Caco-2 (cell line): ENCODE results near the gene C1orf105. TPM values are rescaled to one million over a fixed set of nuclear protein-coding genes. Genes with fewer than 3 reads are reported as not detected.
A peak's percentile ranks its signal among the peaks of the same experiment; 100 is the strongest.

Experiments used
- BruUV-seq: library from RNA; stranded (reverse); fragments of 400-500 nt; replicated peaks from 2 replicates; lab custom pipeline; 2021; lab: Mats Ljungman, UMichigan
- CTCF ChIA-PET: fragments of 300-600 bp; sonication (Branson Sonifier 250); formaldehyde crosslinking; loops from one replicate; lab custom pipeline; 2022; ENCODE audit warnings: antibody characterized with exemption; lab: Charles Lee
- POLR2A ChIA-PET: fragments of 300-600 bp; sonication (Branson Sonifier 250); formaldehyde crosslinking; loops from one replicate; lab custom pipeline; 2022; ENCODE audit warnings: antibody characterized with exemption; lab: Charles Lee
- DNase-seq, 2 experiments: peaks; one replicate each; pipeline versions ENCODE4 v3.0.0 to v3.0.0-alpha.2; 2020 to 2022
- H3K27me3 ChIP-seq: replicated peaks from 2 replicates; pipeline ENCODE4 v1.6.0; 2011; ENCODE audit warnings: low read length; ENCODE audit not compliant: control insufficient read depth, insufficient read depth
- H3K36me3 ChIP-seq: 2 replicates; pipeline ENCODE4 v1.5.1; 2011; ENCODE audit warnings: low read length; ENCODE audit not compliant: control insufficient read depth, insufficient read depth
- H3K4me1 ChIP-seq: fragments of 250-450 bp; sonication (Bioruptor Pico); 2 replicates; pipeline ENCODE4 v1.5.1; 2020; ENCODE audit warnings: mild to moderate bottlenecking
- H3K4me3 ChIP-seq: 2 replicates; pipeline ENCODE4 v1.5.1; 2011; ENCODE audit warnings: low read depth, mild to moderate bottlenecking, control low read depth, low read length
- H3K9me3 ChIP-seq: fragments of 250-450 bp; sonication (Bioruptor Pico); 2 replicates; pipeline ENCODE4 v1.5.1; 2020; ENCODE audit warnings: mild to moderate bottlenecking, moderate library complexity
- H3K27ac Mint-ChIP-seq: one replicate; pipeline ENCODE4 v1.8.0; 2022; ENCODE audit warnings: mixed read lengths; ENCODE audit not compliant: unreplicated experiment
- H3K27me3 Mint-ChIP-seq: one replicate; pipeline ENCODE4 v1.8.0; 2022; ENCODE audit warnings: mixed read lengths; ENCODE audit not compliant: insufficient read depth, unreplicated experiment
- H3K36me3 Mint-ChIP-seq: one replicate; pipeline ENCODE4 v1.8.0; 2022; ENCODE audit warnings: mild to moderate bottlenecking, mixed read lengths; ENCODE audit not compliant: insufficient read depth, unreplicated experiment
- H3K4me1 Mint-ChIP-seq: one replicate; pipeline ENCODE4 v1.8.0; 2022; ENCODE audit warnings: low read depth, mixed read lengths; ENCODE audit not compliant: unreplicated experiment
- H3K4me3 Mint-ChIP-seq: one replicate; pipeline ENCODE4 v1.8.0; 2022; ENCODE audit warnings: mild to moderate bottlenecking, moderate library complexity, mixed read lengths; ENCODE audit not compliant: unreplicated experiment
- H3K9me3 Mint-ChIP-seq: one replicate; pipeline ENCODE4 v1.8.0; 2022; ENCODE audit warnings: mixed read lengths; ENCODE audit not compliant: unreplicated experiment
- CTCF ChIP-seq, 2 experiments: fragments of 200-600 bp in 1 of 2; IDR thresholded peaks; 1 replicate in 1 of 2; 2 replicates in 1 of 2; pipeline versions ENCODE4 v1.5.1 to v1.8.0; 2011 to 2022; ENCODE audit warnings: antibody characterized with exemption in 1 of 2, control low read depth in 1 of 2, inconsistent platforms in 1 of 2, low read depth in 1 of 2, low read length in 1 of 2, mild to moderate bottlenecking in 1 of 2, moderate library complexity in 1 of 2; ENCODE audit not compliant: insufficient read depth in 1 of 2, severe bottlenecking in 1 of 2, unreplicated experiment in 1 of 2
- intact Hi-C: fragments of 100-400 bp; cut with micrococcal nuclease; formaldehyde crosslinking; loops from one replicate; pipeline ENCODE4 v1.10.0; 2022; ENCODE audit not compliant: unreplicated experiment
- total RNA-seq: library from RNA; stranded (reverse); gene quantifications from 2 replicates; pipeline ENCODE4 v1.2.3, GENCODE V29; 2022

C1orf105 gene
- total RNA-seq, 1 experiment from 2014 or later, result 0.82 TPM

DNA sequence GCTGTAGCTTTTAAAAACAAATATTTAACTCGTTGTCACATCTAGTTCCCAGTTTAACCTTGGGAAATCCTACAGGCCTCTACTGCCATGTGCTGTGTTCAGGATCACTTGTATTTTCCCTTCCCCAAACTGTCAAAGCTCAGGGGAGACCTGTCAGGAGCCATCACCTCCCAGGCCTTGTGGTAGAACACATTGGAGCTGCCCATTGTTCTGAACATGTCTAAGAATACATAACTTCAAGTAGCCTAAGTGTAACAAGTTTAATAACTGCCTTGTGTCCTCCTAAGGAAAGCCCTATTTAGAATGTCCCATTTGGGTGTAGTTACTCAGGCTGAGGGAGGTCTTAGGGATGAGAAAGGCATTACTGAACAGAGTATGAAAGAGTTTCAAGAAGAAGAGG is 52.0 kb downstream of the C1orf105 start:
- Mint-ChIP-seq H3K36me3 (peaks cover 15% of the 10 kb centered on the region), H3K4me3 (no peak overlapping the region), H3K4me1 (peaks cover 56% of the 10 kb centered on the region), H3K27ac (no peak overlapping the region), H3K27me3 (no peaks in the 10 kb centered on the region), H3K9me3 (no peaks in the 10 kb centered on the region)
- intact Hi-C loops, result no loop called here
- Histone ChIP-seq H3K36me3 (no peaks in the 10 kb centered on the region), H3K4me3 (no peak overlapping the region), H3K27me3 (no peaks in the 10 kb centered on the region), H3K4me1 (peaks cover 82% of the 10 kb centered on the region), H3K9me3 (no peaks in the 10 kb centered on the region)
- no TSS peak for BruUV-seq
- no peak for DNase-seq
- ChIA-PET POLR2A (no interaction called here), CTCF (no interaction called here)
- no peak for TF ChIP-seq CTCF (IDR thresholded peaks at IDR 0.05; ENCODE audit: insufficient read depth in 1 of 2, low read depth in 1 of 2, low read length in 1 of 2, severe bottlenecking in 1 of 2, unreplicated experiment in 1 of 2)

DNA sequence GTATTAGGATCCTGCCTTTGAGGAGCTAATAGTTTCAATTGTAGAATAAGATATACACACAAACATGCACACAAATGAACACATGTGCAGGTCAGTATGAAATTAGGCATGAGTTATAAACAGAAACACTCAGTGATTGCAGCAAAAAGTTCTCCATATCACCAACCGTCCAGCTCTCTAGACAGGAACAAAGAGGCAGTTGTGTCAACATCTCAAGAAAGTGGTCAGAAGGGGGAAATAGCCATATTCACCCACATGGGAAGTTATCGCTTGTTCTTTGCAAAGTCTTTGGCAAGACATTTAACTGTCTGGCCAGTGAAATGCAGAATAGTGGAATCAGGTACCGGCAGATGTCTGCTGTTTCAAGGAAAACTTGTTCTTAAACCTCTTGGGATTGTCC is 52.8 kb downstream of the C1orf105 start:
- H3K27me3 ChIP-seq, result no peaks in the 10 kb centered on the region
- Mint-ChIP-seq H3K9me3 (no peaks in the 10 kb centered on the region), H3K36me3 (peaks cover 13% of the 10 kb centered on the region), H3K27me3 (no peaks in the 10 kb centered on the region), H3K4me3 (no peak overlapping the region), H3K27ac (peak overlapping the region; percentile 44), H3K4me1 (peaks cover 61% of the 10 kb centered on the region)
- H3K4me1 ChIP-seq, result peaks cover 82% of the 10 kb centered on the region
- H3K9me3 ChIP-seq, result no peaks in the 10 kb centered on the region
- CTCF ChIA-PET, result no interaction called here
- no peaks in the 10 kb centered on the region for H3K36me3 ChIP-seq
- POLR2A ChIA-PET, result no interaction called here
- intact Hi-C loops, result no loop called here
- no TSS peak for BruUV-seq
- H3K4me3 ChIP-seq, result no peak overlapping the region
- no peak for DNase-seq
- no peak for TF ChIP-seq CTCF (IDR thresholded peaks at IDR 0.05; ENCODE audit: insufficient read depth in 1 of 2, low read depth in 1 of 2, low read length in 1 of 2, severe bottlenecking in 1 of 2, unreplicated experiment in 1 of 2)

DNA sequence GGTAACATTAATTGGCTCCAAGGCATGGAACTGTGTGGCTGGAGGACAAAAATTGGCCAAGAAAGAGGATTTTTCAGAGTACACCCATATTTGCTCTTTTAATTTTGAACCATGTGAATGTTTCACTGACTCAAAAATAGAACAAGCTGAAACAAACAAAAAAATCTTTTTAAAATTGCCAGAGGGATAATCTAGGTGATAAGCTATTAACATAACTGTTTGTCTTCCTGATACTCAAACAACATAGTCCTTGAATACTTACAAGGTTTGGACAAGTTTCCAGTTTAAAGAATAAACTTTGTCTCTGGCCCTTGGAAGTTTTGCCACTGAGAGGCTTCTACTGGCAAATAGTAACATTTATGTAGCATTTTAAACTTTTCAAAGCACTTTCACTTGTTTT is 53.4 kb downstream of the C1orf105 start:
- intact Hi-C loops, result no loop called here
- BruUV-seq, result no TSS peak
- CTCF ChIA-PET, result no interaction called here

More for the DNA sequence above, 53.4 kb downstream of the C1orf105 start:
- no peaks in the 10 kb centered on the region for H3K27me3 ChIP-seq
- Mint-ChIP-seq H3K9me3 (no peaks in the 10 kb centered on the region), H3K27ac (peak overlapping the region; percentile 44), H3K4me1 (peaks cover 61% of the 10 kb centered on the region), H3K36me3 (peaks cover 9% of the 10 kb centered on the region), H3K4me3 (no peak overlapping the region), H3K27me3 (no peaks in the 10 kb centered on the region)
- no peaks in the 10 kb centered on the region for H3K9me3 ChIP-seq
- no peak for TF ChIP-seq CTCF (IDR thresholded peaks at IDR 0.05; ENCODE audit: insufficient read depth in 1 of 2, low read depth in 1 of 2, low read length in 1 of 2, severe bottlenecking in 1 of 2, unreplicated experiment in 1 of 2)
- DNase-seq, result no peak
- no peak overlapping the region for H3K4me3 ChIP-seq
- H3K36me3 ChIP-seq, result no peaks in the 10 kb centered on the region
- POLR2A ChIA-PET, result no interaction called here
- H3K4me1 ChIP-seq, result peaks cover 82% of the 10 kb centered on the region
